GM18867 (cell line): ENCODE measurements around the gene SLC37A1.

Experiments used
- ATAC-seq: cut with Tn5 transposase; IDR thresholded peaks from one replicate; pipeline ENCODE4 v1.9.1; 2021; ENCODE audit warnings: mild to moderate bottlenecking, moderate library complexity; ENCODE audit not compliant: unreplicated experiment

The SLC37A1 gene

GRCh38 chr21:42525676-42526378, 12.2 kb downstream of the SLC37A1 start:
- no peak for ATAC-seq

GRCh38 chr21:42526379-42526727, 12.7 kb downstream of the SLC37A1 start:
- no peak for ATAC-seq

GRCh38 chr21:42527127-42527488, 13.5 kb downstream of the SLC37A1 start:
- no peak for ATAC-seq

- peak; percentile 46 for ATAC-seq
These were observed 14.0 kb downstream of the SLC37A1 start for GRCh38 chr21:42527489-42528158.

- no peak for ATAC-seq
These were observed 16.5 kb downstream of the SLC37A1 start for GRCh38 chr21:42530167-42530518.

GRCh38 chr21:42531771-42532170, 18.1 kb downstream of the SLC37A1 start:
- ATAC-seq, result no peak

- no peak for ATAC-seq
These were observed 19.0 kb downstream of the SLC37A1 start for GRCh38 chr21:42532466-42533181.

GRCh38 chr21:42533306-42533962, 19.8 kb downstream of the SLC37A1 start:
- ATAC-seq, result no peak

GRCh38 chr21:42533963-42534355, 20.3 kb downstream of the SLC37A1 start:
- no peak for ATAC-seq

- ATAC-seq, result peak; percentile 60
These were observed 21.0 kb downstream of the SLC37A1 start for GRCh38 chr21:42534421-42535378.

- ATAC-seq, result peak; percentile 43
These were observed 22.0 kb downstream of the SLC37A1 start for GRCh38 chr21:42535602-42536171.

GRCh38 chr21:42536601-42537000, 22.9 kb downstream of the SLC37A1 start:
- no peak for ATAC-seq

- no peak for ATAC-seq
These were observed 23.6 kb downstream of the SLC37A1 start for GRCh38 chr21:42537106-42537742.

GRCh38 chr21:42538479-42539275, 25.0 kb downstream of the SLC37A1 start:
- ATAC-seq, result no peak

- ATAC-seq, result no peak
These were observed 25.7 kb downstream of the SLC37A1 start for GRCh38 chr21:42539342-42539741.

GRCh38 chr21:42539931-42540343, 26.3 kb downstream of the SLC37A1 start:
- ATAC-seq, result no peak

GRCh38 chr21:42540396-42540795, 26.7 kb downstream of the SLC37A1 start:
- ATAC-seq, result no peak

- ATAC-seq, result no peak
These were observed 27.5 kb downstream of the SLC37A1 start for GRCh38 chr21:42541174-42541573.

- no peak for ATAC-seq
These were observed 28.0 kb downstream of the SLC37A1 start for GRCh38 chr21:42541618-42542017.
